Left forelimb (tissue), 1 donor: ENCODE measurements around the gene SPDYE18.
"Not testable (repeated sequence)": the region's sequence is repeated elsewhere in the genome, so short reads cannot be mapped to it uniquely, and the experiment has no call there.

ENCODE experiments used
- DNase-seq: peaks from one replicate; pipeline ENCODE4 v3.0.0-alpha.2; 2018; ENCODE audit warnings: low spot score

Gene SPDYE18

GRCh38 chr7:77006127-77007110, 55.9 kb downstream of the SPDYE18 start:
- peak; percentile 45 for DNase-seq

GRCh38 chr7:77005461-77006057, 56.8 kb downstream of the SPDYE18 start:
- DNase-seq: not testable (repeated sequence)

GRCh38 chr7:77004151-77004550, 58.2 kb downstream of the SPDYE18 start:
- DNase-seq: not testable (repeated sequence)

- not testable (repeated sequence) for DNase-seq
These were observed 59.1 kb downstream of the SPDYE18 start for GRCh38 chr7:77003241-77003640.

GRCh38 chr7:77002678-77003233, 59.6 kb downstream of the SPDYE18 start:
- DNase-seq: not testable (repeated sequence)

- DNase-seq: not testable (repeated sequence)
These were observed 60.3 kb downstream of the SPDYE18 start for GRCh38 chr7:77002104-77002503.
